Retina (tissue), 1 donor: ENCODE data around the gene ZNF275.
"Not testable (repeated sequence)": the region's sequence is repeated elsewhere in the genome, so short reads cannot be mapped to it uniquely, and the experiment has no call there.

ENCODE experiments used
- DNase-seq: peaks from one replicate; pipeline ENCODE4 v3.0.0-alpha.2; 2016

The ZNF275 gene, protein sequence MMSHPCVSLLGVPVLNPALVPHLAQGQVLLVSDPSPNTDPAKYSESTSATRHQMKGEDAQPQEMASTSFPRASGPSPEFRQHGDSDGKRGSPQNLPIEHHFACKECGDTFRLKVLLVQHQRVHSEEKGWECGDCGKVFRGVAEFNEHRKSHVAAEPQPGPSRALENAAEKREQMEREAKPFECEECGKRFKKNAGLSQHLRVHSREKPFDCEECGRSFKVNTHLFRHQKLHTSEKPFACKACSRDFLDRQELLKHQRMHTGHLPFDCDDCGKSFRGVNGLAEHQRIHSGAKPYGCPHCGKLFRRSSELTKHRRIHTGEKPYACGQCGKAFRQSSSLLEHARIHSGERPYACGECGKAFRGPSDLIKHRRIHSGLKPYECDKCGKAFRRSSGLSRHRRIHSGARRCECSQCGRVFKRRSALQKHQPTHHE

GRCh38 chrX:153333821-153334653, at the start of gene ZNF275:
Gene ZNF275, plus strand, starts transcription at chrX:153334153. Its CDS starts 2,527 bp downstream, at chrX:153336680.
- DNase-seq = peak; percentile 71

DNA sequence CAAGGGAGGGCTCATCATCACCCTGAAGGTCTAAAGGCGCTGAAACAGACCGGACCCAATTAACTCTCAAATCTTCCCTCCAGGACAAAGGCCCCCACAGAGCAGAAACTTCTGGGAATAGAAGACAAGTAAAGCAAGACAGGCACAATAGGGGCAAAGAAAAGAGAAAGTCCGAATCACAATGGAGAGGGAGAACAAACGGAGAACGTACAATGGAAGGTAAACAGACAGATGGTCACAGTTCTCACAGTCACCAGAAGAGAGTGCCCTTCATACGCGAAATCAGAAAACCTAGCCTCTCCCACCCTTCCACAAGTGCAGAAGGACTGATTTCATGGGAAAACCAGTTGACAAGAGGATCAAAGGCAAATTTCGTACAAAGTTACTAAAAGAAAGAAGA, 48.3 kb upstream of the ZNF275 start:
- not testable (repeated sequence) for DNase-seq

GRCh38 chrX:153288807-153289206, 45.1 kb upstream of the ZNF275 start:
- not testable (repeated sequence) for DNase-seq

GRCh38 chrX:153293485-153294071, 40.4 kb upstream of the ZNF275 start:
- DNase-seq = not testable (repeated sequence)

GRCh38 chrX:153297376-153297775, 36.6 kb upstream of the ZNF275 start:
- no peak for DNase-seq

GRCh38 chrX:153299855-153300254, 34.1 kb upstream of the ZNF275 start:
- DNase-seq = no peak

GRCh38 chrX:153301746-153302145, 32.2 kb upstream of the ZNF275 start:
- DNase-seq = no peak

GRCh38 chrX:153302796-153303195, 31.2 kb upstream of the ZNF275 start:
- DNase-seq = no peak

GRCh38 chrX:153303276-153304262, 30.4 kb upstream of the ZNF275 start:
- no peak for DNase-seq

DNA sequence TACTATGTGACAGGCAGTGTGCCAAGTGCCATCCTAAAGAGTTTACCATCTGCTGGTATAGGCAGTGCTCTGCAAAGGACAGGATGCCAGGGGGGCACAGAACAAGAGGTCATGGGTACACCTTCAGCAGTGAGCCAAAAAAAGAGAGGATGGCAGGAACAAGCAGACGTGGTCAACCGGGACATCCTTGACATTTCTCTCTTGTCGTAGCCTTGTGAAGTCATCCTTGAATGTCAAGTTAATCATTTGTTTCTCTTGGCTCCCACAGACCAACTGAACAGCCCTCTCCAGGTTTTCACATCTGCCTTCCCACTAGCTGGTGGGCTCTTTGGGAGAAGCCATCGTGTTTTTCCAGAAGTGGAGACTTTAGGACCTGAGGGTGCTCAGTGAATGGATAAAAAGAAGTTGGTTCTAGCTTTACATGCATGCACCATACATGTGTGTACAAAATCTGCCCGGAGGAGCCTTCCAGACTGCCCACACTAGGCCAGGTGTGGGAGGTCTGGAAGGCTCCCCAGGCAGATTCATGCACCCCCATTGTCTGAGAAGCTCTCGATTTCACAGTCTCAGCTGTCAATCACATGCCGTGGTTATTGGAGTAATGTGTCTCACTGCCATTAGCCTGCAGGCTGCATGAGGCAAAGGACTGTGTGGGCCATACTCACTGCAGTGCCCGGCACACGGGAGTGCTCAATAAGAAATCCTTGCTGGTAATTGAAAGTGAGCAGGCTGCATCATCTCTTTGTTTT, 28.8 kb upstream of the ZNF275 start:
- DNase-seq = no peak

GRCh38 chrX:153305972-153306371, 28.0 kb upstream of the ZNF275 start:
- no peak for DNase-seq

GRCh38 chrX:153306527-153307115, 27.3 kb upstream of the ZNF275 start:
- DNase-seq = no peak

DNA sequence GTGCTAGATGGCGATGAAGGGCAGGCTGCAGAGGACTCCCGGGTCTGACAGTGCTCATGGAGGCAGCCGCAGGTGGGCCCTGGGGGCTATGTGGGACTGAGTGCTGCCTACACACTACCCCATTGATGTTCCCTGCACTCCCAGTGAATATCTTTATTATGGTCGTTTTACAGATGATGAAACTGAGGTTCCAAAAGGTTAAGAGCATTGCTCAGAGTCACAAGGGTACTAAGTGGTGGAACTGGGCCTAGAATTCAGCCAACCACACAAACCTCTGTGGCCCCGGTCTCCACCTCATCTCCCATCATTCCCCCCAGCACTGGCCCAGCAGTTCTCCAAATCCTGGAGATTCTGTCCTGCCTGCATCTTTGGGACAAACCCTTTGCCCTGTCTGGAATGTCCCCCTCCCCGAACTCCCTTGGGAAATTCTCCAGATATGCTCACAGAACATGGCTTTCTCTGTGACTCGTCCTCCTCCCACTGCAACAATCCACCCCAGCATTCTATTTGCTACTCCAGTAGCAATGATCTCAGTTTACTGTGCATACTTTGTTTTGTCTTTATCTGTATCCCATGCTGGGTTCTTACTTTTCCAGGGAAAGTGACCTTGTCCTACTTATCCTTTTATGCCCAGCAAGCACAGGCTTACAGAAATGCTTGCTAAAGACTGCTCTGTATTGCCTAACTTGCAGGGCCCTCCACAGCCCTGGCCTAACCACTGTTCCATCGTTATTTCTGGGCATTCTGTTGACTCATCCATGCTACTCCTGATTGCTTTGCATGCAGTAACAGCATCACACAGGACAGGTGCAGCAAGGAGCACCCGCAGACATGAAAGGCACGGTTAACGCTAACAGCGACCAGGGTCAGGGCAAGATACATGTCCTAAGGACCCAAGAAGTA, 26.4 kb upstream of the ZNF275 start:
- no peak for DNase-seq

DNA sequence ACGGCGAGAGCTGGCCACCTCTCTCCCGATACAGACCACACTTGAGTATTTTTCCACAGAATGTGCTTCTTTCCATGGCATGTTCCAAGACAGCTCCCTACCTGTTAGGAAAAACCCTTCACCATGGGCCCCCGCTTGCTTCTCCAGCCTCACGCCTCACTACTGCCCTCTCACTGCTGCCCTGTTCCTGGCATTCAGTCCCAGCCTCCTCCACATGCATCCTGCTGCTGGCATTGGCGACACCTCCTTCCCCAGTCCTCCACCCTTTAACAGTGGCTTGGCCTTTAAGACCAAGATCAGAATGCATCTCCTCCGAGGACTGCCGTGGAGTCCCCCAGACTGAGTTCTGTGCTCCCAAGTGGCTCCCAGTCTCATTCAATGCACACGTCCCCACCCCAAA, 23.1 kb upstream of the ZNF275 start:
- no peak for DNase-seq

GRCh38 chrX:153312041-153312440, 21.9 kb upstream of the ZNF275 start:
- DNase-seq = no peak

GRCh38 chrX:153312842-153313241, 21.1 kb upstream of the ZNF275 start:
- no peak for DNase-seq

DNA sequence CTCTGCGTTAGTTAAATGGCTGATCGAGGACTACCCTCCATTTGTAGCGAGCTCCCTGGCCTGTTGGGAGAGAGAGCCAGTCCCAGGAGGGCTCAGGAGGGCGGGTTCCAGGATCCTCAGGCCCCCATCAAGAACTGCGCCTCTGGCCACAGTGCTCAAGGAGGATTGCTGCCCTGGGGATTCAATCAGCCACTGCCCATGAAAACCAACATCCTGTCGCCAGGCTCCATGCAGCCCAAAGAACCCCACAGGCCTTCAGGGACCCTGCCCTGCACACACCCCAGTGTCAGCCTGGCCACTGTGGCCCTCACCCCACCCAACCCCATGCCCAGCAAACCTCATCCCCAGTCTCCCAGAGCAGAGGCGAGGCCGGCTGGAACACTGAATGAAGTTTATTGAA, 16.6 kb upstream of the ZNF275 start:
- DNase-seq = no peak

DNA sequence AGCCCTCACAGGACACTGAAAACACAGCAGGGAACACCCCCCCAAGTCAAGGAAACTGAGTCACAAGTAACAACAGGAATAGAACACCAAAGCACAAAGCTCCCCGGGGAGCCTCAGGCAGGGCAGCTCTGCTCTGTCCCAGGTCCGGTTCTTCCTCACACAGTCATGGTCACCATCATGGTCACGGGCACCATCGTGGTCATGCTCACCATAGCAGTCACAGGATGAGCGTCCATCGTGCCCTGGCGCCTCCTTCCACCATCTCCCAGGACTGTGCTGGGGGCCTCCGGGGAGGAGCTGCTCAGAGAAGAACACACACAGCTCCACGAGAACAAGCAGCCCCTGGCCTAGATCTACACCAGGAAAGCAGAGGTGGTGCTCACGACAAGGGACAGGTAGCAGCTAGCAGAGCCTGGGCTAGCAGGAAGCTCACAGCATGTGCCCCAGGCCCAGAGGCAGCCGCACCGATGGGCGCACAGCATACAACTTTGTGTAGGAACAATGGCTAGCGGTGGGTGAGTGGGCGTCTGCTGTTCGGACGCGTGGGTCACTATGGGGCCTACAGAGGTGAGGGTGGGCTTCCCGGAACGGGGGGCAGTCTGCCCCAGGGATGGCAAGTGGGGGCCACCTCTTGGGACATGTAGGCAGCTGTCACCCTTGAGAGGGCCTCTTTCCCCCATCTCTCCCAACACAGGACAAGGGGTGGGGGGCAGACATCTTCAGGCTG, 15.8 kb upstream of the ZNF275 start:
- no peak for DNase-seq

DNA sequence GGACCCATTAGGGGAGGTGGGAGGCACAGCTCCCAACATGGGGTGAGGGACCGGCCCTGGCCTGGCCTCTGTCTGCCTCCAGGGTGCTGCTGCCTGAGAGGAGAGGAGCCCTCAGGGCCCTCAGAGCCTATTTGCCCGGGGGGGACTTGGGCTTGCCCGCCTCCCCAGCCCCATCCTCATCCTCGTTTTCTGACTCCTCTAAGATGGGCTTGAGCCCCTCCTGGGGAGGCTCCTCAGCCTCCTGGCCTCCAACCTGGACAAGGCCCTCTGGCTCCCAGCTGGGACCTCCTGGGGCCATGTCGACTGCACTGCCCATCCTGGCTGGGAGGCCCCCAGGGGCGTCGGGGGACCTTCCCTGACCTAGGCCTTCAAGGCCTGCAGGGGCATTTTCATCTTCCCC, 15.1 kb upstream of the ZNF275 start:
- DNase-seq = no peak
